GM18951 (cell line): ENCODE data around the gene PHACTR2.
"Not testable (repeated sequence)": the region's sequence is repeated elsewhere in the genome, so short reads cannot be mapped to it uniquely, and the experiment has no call there.

ENCODE experiments used
- POLR2A ChIP-seq: IDR thresholded peaks from 4 replicates; pipeline ENCODE4 v1.6.1; 2011; ENCODE audit warnings: mild to moderate bottlenecking; ENCODE audit not compliant: insufficient read length, insufficient read depth; ENCODE audit errors: extremely low read depth
- in situ Hi-C: fragments of 300-500 bp; cut with MboI; formaldehyde crosslinking; loops from one replicate; pipeline ENCODE4 v1.12.0; 2022; ENCODE audit warnings: low sequenced_read_pairs, mixed read lengths, inconsistent platforms; ENCODE audit not compliant: unreplicated experiment

PHACTR2 gene

GRCh38 chr6:143762126-143762525 lies 84.4 kb downstream of the PHACTR2 start:
- TF ChIP-seq POLR2A = no peak
- in situ Hi-C loops = no loop called here

- in situ Hi-C loops = no loop called here
Measured at GRCh38 chr6:143765422-143766184, 87.8 kb downstream of the PHACTR2 start.

GRCh38 chr6:143766185-143766553 lies 88.4 kb downstream of the PHACTR2 start:
- TF ChIP-seq POLR2A = no peak
- in situ Hi-C loops = no loop called here

More at GRCh38 chr6:143765422-143766184, 87.8 kb downstream of the PHACTR2 start:
- no peak for TF ChIP-seq POLR2A

- no peak for TF ChIP-seq POLR2A
- in situ Hi-C loops = no loop called here
Measured at GRCh38 chr6:143767433-143767832, 89.7 kb downstream of the PHACTR2 start.

GRCh38 chr6:143772116-143773086 lies 94.6 kb downstream of the PHACTR2 start:
- TF ChIP-seq POLR2A = no peak
- in situ Hi-C loops = no loop called here

GRCh38 chr6:143773506-143774150 lies 95.9 kb downstream of the PHACTR2 start:
- in situ Hi-C loops = no loop called here
- TF ChIP-seq POLR2A = no peak

GRCh38 chr6:143774347-143774746 lies 96.6 kb downstream of the PHACTR2 start:
- TF ChIP-seq POLR2A = no peak
- in situ Hi-C loops = no loop called here

- TF ChIP-seq POLR2A = no peak
- in situ Hi-C loops = no loop called here
Measured at GRCh38 chr6:143775336-143775735, 97.6 kb downstream of the PHACTR2 start.

- in situ Hi-C loops = no loop called here
- TF ChIP-seq POLR2A = no peak
Measured at GRCh38 chr6:143778926-143779325, 101.2 kb downstream of the PHACTR2 start.

- in situ Hi-C loops = no loop called here
- TF ChIP-seq POLR2A = no peak
Measured at GRCh38 chr6:143782481-143782880, 104.7 kb downstream of the PHACTR2 start.

GRCh38 chr6:143783077-143783476 lies 105.3 kb downstream of the PHACTR2 start:
- TF ChIP-seq POLR2A = no peak
- in situ Hi-C loops = no loop called here

- in situ Hi-C loops = no loop called here
- TF ChIP-seq POLR2A = no peak
Measured at GRCh38 chr6:143784316-143784715, 106.6 kb downstream of the PHACTR2 start.

GRCh38 chr6:143786371-143786770 lies 108.6 kb downstream of the PHACTR2 start:
- in situ Hi-C loops = not testable (repeated sequence)
